ENCODE measurements around the gene YJU2.

YJU2 gene

DNA sequence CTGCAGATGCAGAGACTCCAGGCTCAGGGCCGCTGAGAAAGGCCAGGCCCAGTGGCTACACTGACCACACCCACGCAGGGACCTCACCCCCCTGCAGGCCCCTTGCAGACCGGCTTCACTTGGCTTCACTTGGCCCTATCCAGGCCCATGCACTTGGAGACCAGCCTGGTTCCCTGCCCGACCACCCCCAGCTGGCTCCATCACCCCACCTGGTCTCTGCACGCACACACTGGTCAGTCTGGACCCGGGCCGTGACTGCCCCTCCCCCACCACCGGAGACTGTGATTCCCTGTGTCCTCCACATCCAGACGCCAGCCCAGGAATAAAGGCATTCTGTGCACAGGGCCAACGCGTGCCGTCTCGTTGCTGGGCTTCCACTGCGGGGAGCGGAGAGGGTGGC is 22.4 kb upstream of the YJU2 start:
- no peak overlapping the region for H2AK5ac ChIP-seq (ENCODE audit: low read length)
- H3K14ac ChIP-seq (ENCODE audit: low read length): no peak overlapping the region
- no peak overlapping the region for H3K18ac ChIP-seq (ENCODE audit: low read length)
- no peaks in the 10 kb centered on the region for H3K27me3 ChIP-seq (ENCODE audit: insufficient read depth, low read length)
- no peaks in the 10 kb centered on the region for H3K79me2 ChIP-seq (ENCODE audit: control insufficient read depth, insufficient read depth, low read length, poor library complexity)
- no peak overlapping the region for H4K12ac ChIP-seq (ENCODE audit: low read depth, low read length)
- no peak overlapping the region for H2BK5ac ChIP-seq (ENCODE audit: low read depth, low read length, poor library complexity)
- no peak for DNase-seq
- no peaks in the 10 kb centered on the region for H3K36me3 ChIP-seq (ENCODE audit: control insufficient read depth in 1 of 2, insufficient read depth in 2 of 2, low read length in 2 of 2)
- no peak overlapping the region for H2BK12ac ChIP-seq (ENCODE audit: low read length)
- H3K4me3 ChIP-seq (ENCODE audit: low read depth, low read length): no peak overlapping the region
- no peak overlapping the region for H2BK120ac ChIP-seq (ENCODE audit: insufficient read depth, low read length, poor library complexity)
- H3K27ac ChIP-seq (ENCODE audit: low read depth, low read length): no peak overlapping the region
- H2AFZ ChIP-seq (ENCODE audit: insufficient read depth, low read length, poor library complexity): no peak overlapping the region
- no peak overlapping the region for H3K23ac ChIP-seq (ENCODE audit: low read length)
- peaks cover 6 to 9% of the 10 kb centered on the region in 2 experiments for H3K4me1 ChIP-seq (ENCODE audit: control insufficient read depth in 1 of 2, insufficient read depth in 2 of 2, low read length in 2 of 2)
- no peak overlapping the region for H3K9ac ChIP-seq (ENCODE audit: low read length)
- H4K91ac ChIP-seq (ENCODE audit: low read depth, low read length): no peak overlapping the region
- WGBS (ENCODE audit: extremely low coverage, insufficient coverage, insufficient read length): no CpG with 5 or more reads among the region's 15 CpGs
- H3K4me2 ChIP-seq (ENCODE audit: low read length): no peak overlapping the region
- H3K4ac ChIP-seq (ENCODE audit: low read depth, low read length): no peak overlapping the region
- H3K79me1 ChIP-seq (ENCODE audit: low read length): peaks cover 2% of the 10 kb centered on the region
- no peak overlapping the region for H4K8ac ChIP-seq (ENCODE audit: low read depth, low read length)
- H3K9me3 ChIP-seq (ENCODE audit: insufficient read depth, low read depth, low read length): no peaks in the 10 kb centered on the region

GRCh38 chr19:4225885-4226284 is 21.0 kb upstream of the YJU2 start:
- no peak overlapping the region for H4K8ac ChIP-seq (ENCODE audit: low read depth, low read length)
- no peak overlapping the region for H2AK5ac ChIP-seq (ENCODE audit: low read length)
- H3K23ac ChIP-seq (ENCODE audit: low read length): no peak overlapping the region
- H3K4me1 ChIP-seq (ENCODE audit: control insufficient read depth in 1 of 2, insufficient read depth in 2 of 2, low read length in 2 of 2): peaks cover 7 to 11% of the 10 kb centered on the region in 2 experiments
- no peak overlapping the region for H2AFZ ChIP-seq (ENCODE audit: insufficient read depth, low read length, poor library complexity)
- no peak for DNase-seq
- H3K79me1 ChIP-seq (ENCODE audit: low read length): peaks cover 2% of the 10 kb centered on the region
- no peak overlapping the region for H3K14ac ChIP-seq (ENCODE audit: low read length)
- H2BK120ac ChIP-seq (ENCODE audit: insufficient read depth, low read length, poor library complexity): no peak overlapping the region
- H3K4me2 ChIP-seq (ENCODE audit: low read length): no peak overlapping the region
- no peak overlapping the region for H4K12ac ChIP-seq (ENCODE audit: low read depth, low read length)
- no peak overlapping the region for H3K9ac ChIP-seq (ENCODE audit: low read length)
- no peak overlapping the region for H3K27ac ChIP-seq (ENCODE audit: low read depth, low read length)
- no peaks in the 10 kb centered on the region for H3K36me3 ChIP-seq (ENCODE audit: control insufficient read depth in 1 of 2, insufficient read depth in 2 of 2, low read length in 2 of 2)
- no peak overlapping the region for H2BK12ac ChIP-seq (ENCODE audit: low read length)
- no peak overlapping the region for H3K18ac ChIP-seq (ENCODE audit: low read length)
- no peak overlapping the region for H3K4ac ChIP-seq (ENCODE audit: low read depth, low read length)
- H3K79me2 ChIP-seq (ENCODE audit: control insufficient read depth, insufficient read depth, low read length, poor library complexity): no peaks in the 10 kb centered on the region
- H4K91ac ChIP-seq (ENCODE audit: low read depth, low read length): no peak overlapping the region
- H2BK5ac ChIP-seq (ENCODE audit: low read depth, low read length, poor library complexity): no peak overlapping the region
- H3K9me3 ChIP-seq (ENCODE audit: insufficient read depth, low read depth, low read length): peaks cover 2% of the 10 kb centered on the region
- H3K4me3 ChIP-seq (ENCODE audit: low read depth, low read length): no peak overlapping the region
- no peaks in the 10 kb centered on the region for H3K27me3 ChIP-seq (ENCODE audit: insufficient read depth, low read length)
- no CpG with 5 or more reads among the region's 8 CpGs for WGBS (ENCODE audit: extremely low coverage, insufficient coverage, insufficient read length)

DNA sequence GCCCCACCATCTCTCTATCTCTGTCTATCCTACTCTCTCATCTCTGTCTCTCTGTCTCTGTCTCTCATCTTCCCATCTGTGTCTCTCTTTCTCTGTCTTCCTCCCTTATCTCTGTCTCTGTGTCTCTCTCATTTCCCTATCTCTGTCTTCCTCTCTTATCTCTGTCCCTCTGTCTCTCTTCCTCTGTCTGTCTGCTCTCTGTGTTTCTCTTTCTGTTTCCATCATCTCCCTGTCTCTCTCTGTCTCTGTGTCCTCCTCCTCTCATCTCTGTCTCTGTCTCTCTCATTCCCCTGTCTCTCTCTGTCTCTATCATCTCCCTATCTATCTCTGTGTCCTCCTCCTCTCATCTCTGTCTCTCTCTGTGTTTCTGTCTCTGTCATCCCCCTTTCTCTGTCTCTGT is 19.1 kb upstream of the YJU2 start:
- Histone ChIP-seq H3K23ac (ENCODE audit: low read length) (no peak overlapping the region), H2AK5ac (ENCODE audit: low read length) (no peak overlapping the region), H3K9me3 (ENCODE audit: insufficient read depth, low read depth, low read length) (peaks cover 2% of the 10 kb centered on the region), H3K4ac (ENCODE audit: low read depth, low read length) (no peak overlapping the region), H3K79me1 (ENCODE audit: low read length) (peaks cover 2% of the 10 kb centered on the region), H2BK120ac (ENCODE audit: insufficient read depth, low read length, poor library complexity) (no peak overlapping the region), H3K9ac (ENCODE audit: low read length) (no peak overlapping the region), H4K91ac (ENCODE audit: low read depth, low read length) (no peak overlapping the region), H4K12ac (ENCODE audit: low read depth, low read length) (no peak overlapping the region), H3K4me1 (ENCODE audit: control insufficient read depth in 1 of 2, insufficient read depth in 2 of 2, low read length in 2 of 2) (peaks cover 7 to 11% of the 10 kb centered on the region in 2 experiments), H4K8ac (ENCODE audit: low read depth, low read length) (no peak overlapping the region), H3K18ac (ENCODE audit: low read length) (no peak overlapping the region), H3K4me3 (ENCODE audit: low read depth, low read length) (no peak overlapping the region), H3K27ac (ENCODE audit: low read depth, low read length) (no peak overlapping the region), H3K27me3 (ENCODE audit: insufficient read depth, low read length) (no peaks in the 10 kb centered on the region), H2BK12ac (ENCODE audit: low read length) (no peak overlapping the region), H3K79me2 (ENCODE audit: control insufficient read depth, insufficient read depth, low read length, poor library complexity) (no peaks in the 10 kb centered on the region), H3K4me2 (ENCODE audit: low read length) (no peak overlapping the region), H2BK5ac (ENCODE audit: low read depth, low read length, poor library complexity) (no peak overlapping the region), H3K14ac (ENCODE audit: low read length) (no peak overlapping the region), H3K36me3 (ENCODE audit: control insufficient read depth in 1 of 2, insufficient read depth in 2 of 2, low read length in 2 of 2) (no peaks in the 10 kb centered on the region), H2AFZ (ENCODE audit: insufficient read depth, low read length, poor library complexity) (no peak overlapping the region)
- no peak for DNase-seq

- no peak overlapping the region for H2BK12ac ChIP-seq (ENCODE audit: low read length)
- no peak overlapping the region for H2BK5ac ChIP-seq (ENCODE audit: low read depth, low read length, poor library complexity)
- peak overlapping the region; percentile 55 for H4K8ac ChIP-seq (ENCODE audit: low read depth, low read length)
- no peak overlapping the region for H3K14ac ChIP-seq (ENCODE audit: low read length)
- no peak overlapping the region for H4K12ac ChIP-seq (ENCODE audit: low read depth, low read length)
- H3K23ac ChIP-seq (ENCODE audit: low read length): no peak overlapping the region
- H4K91ac ChIP-seq (ENCODE audit: low read depth, low read length): peak overlapping the region; percentile 17
- H3K4me3 ChIP-seq (ENCODE audit: low read depth, low read length): no peak overlapping the region
- no peak overlapping the region for H3K18ac ChIP-seq (ENCODE audit: low read length)
- H3K9ac ChIP-seq (ENCODE audit: low read length): no peak overlapping the region
- H3K4me1 ChIP-seq (ENCODE audit: control insufficient read depth in 1 of 2, insufficient read depth in 2 of 2, low read length in 2 of 2): peaks cover 7 to 11% of the 10 kb centered on the region in 2 experiments
- H3K79me2 ChIP-seq (ENCODE audit: control insufficient read depth, insufficient read depth, low read length, poor library complexity): no peaks in the 10 kb centered on the region
- H2BK120ac ChIP-seq (ENCODE audit: insufficient read depth, low read length, poor library complexity): no peak overlapping the region
- H3K27me3 ChIP-seq (ENCODE audit: insufficient read depth, low read length): no peaks in the 10 kb centered on the region
- peaks cover 6% of the 10 kb centered on the region for H3K9me3 ChIP-seq (ENCODE audit: insufficient read depth, low read depth, low read length)
- no peaks in the 10 kb centered on the region for H3K36me3 ChIP-seq (ENCODE audit: control insufficient read depth in 1 of 2, insufficient read depth in 2 of 2, low read length in 2 of 2)
- H2AFZ ChIP-seq (ENCODE audit: insufficient read depth, low read length, poor library complexity): no peak overlapping the region
- no peak overlapping the region for H3K27ac ChIP-seq (ENCODE audit: low read depth, low read length)
- peaks cover 2% of the 10 kb centered on the region for H3K79me1 ChIP-seq (ENCODE audit: low read length)
- WGBS (ENCODE audit: extremely low coverage, insufficient coverage, insufficient read length): no CpG with 5 or more reads among the region's 2 CpGs
- DNase-seq: no peak
- peak overlapping the region; percentile 23 for H3K4me2 ChIP-seq (ENCODE audit: low read length)
- H2AK5ac ChIP-seq (ENCODE audit: low read length): no peak overlapping the region
- H3K4ac ChIP-seq (ENCODE audit: low read depth, low read length): no peak overlapping the region
Observed at GRCh38 chr19:4228765-4229178, 18.1 kb upstream of the YJU2 start.
